ENCODE results near the gene FKBP1A.

Gene FKBP1A

GRCh38 chr20:1430004-1430451, 37.2 kb upstream of the FKBP1A start (continued):
- TF ChIP-seq, protein P1, sequence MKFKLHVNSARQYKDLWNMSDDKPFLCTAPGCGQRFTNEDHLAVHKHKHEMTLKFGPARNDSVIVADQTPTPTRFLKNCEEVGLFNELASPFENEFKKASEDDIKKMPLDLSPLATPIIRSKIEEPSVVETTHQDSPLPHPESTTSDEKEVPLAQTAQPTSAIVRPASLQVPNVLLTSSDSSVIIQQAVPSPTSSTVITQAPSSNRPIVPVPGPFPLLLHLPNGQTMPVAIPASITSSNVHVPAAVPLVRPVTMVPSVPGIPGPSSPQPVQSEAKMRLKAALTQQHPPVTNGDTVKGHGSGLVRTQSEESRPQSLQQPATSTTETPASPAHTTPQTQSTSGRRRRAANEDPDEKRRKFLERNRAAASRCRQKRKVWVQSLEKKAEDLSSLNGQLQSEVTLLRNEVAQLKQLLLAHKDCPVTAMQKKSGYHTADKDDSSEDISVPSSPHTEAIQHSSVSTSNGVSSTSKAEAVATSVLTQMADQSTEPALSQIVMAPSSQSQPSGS (tag by site-specific recombination; IDR thresholded peaks at IDR 0.05; ENCODE audit: low read depth), result peak; percentile 22; the same call in 1 of the 2 replicates
- TF ChIP-seq ZNF398 (tag by site-specific recombination; IDR thresholded peaks at IDR 0.05) (0 out of 2 replicates have a peak, but pooled peaks have one; percentile 17), ZNF600 (tag by site-specific recombination; IDR thresholded peaks at IDR 0.05) (no peak)

DNA sequence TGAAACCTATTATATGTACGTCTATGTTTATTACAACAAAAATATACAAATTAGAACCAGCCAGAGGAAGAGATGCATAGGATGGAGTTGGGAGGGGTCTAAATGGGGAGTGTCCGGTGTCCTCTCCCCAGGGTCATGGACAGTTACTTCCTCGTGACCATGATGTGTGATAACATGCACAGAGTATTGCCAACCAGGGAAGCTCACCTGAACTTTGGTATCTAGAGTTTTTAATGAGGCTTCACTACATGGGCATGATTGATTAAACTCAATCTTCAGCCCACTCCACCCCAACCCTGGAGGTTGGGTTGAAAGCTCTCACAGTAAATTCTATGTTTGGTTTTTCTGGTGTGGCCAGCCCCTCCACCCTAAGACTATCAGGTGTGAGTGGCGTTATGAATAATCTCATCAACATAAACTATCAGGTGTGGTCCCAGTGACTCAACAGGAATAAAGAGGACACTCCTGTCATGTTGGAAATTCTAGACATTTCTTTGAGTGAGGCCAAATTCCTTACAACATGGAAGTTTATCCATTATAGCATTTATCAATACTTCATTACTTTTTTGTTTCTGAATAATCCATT, 36.4 kb upstream of the FKBP1A start:
- Histone ChIP-seq H3K4me3 (ENCODE audit: low read depth, low read length) (no peak overlapping the region), H3K9me3 (ENCODE audit: control insufficient read depth, insufficient read depth, low read depth, low read length) (no peaks in the 10 kb centered on the region), H3K4me1 (ENCODE audit: control insufficient read depth, insufficient read depth, low read length) (peaks cover 5% of the 10 kb centered on the region; the same call in 1 of the 2 replicates), H3K36me3 (ENCODE audit: control insufficient read depth in 2 of 2, insufficient read depth in 1 of 2, low read length in 2 of 2) (no peaks in the 10 kb centered on the region), H3K27ac (ENCODE audit: extremely low read depth, low read depth, low read length) (no peak overlapping the region)
- no peak for TF ChIP-seq ZFP69B (tag by site-specific recombination; IDR thresholded peaks at IDR 0.05)
- no peak for TF ChIP-seq ZSCAN23 (tag by site-specific recombination; IDR thresholded peaks at IDR 0.05)
- peak; percentile 48 for TF ChIP-seq KLF1 (tag by site-specific recombination; IDR thresholded peaks at IDR 0.05)
- no peak for TF ChIP-seq ZNF404 (tag by site-specific recombination; IDR thresholded peaks at IDR 0.05)
- POLR2A ChIA-PET, result no interaction called here
- CTCF ChIA-PET, result interaction anchor here (5.8 kb wide), 1 partner anchor 8 kb away, joined by 44 read pairs; no protein-coding TSS in a partner anchor

- Histone ChIP-seq H3K27ac (ENCODE audit: extremely low read depth, low read depth, low read length) (no peak overlapping the region), H3K36me3 (ENCODE audit: control insufficient read depth in 2 of 2, insufficient read depth in 1 of 2, low read length in 2 of 2) (no peaks in the 10 kb centered on the region), H3K9me3 (ENCODE audit: control insufficient read depth, insufficient read depth, low read depth, low read length) (no peaks in the 10 kb centered on the region), H3K4me1 (ENCODE audit: control insufficient read depth, insufficient read depth, low read length) (peaks cover 5% of the 10 kb centered on the region; the same call in 1 of the 2 replicates), H3K4me3 (ENCODE audit: low read depth, low read length) (no peak overlapping the region)
- ChIA-PET CTCF (interaction anchor here (0.7 to 5.8 kb wide), 2 partner anchors 10 to 736 kb away, joined by 5 to 44 read pairs; no protein-coding TSS in a partner anchor), POLR2A (no interaction called here)
- no peak for TF ChIP-seq ZNF660 (tag by site-specific recombination; IDR thresholded peaks at IDR 0.05)
- TF ChIP-seq PRDM10 (tag by site-specific recombination; IDR thresholded peaks at IDR 0.05), result no peak
- TF ChIP-seq ZBTB17 (tag by site-specific recombination; IDR thresholded peaks at IDR 0.05), result 0 out of 2 replicates have a peak, but pooled peaks have one; percentile 32
- TF ChIP-seq, protein P2, sequence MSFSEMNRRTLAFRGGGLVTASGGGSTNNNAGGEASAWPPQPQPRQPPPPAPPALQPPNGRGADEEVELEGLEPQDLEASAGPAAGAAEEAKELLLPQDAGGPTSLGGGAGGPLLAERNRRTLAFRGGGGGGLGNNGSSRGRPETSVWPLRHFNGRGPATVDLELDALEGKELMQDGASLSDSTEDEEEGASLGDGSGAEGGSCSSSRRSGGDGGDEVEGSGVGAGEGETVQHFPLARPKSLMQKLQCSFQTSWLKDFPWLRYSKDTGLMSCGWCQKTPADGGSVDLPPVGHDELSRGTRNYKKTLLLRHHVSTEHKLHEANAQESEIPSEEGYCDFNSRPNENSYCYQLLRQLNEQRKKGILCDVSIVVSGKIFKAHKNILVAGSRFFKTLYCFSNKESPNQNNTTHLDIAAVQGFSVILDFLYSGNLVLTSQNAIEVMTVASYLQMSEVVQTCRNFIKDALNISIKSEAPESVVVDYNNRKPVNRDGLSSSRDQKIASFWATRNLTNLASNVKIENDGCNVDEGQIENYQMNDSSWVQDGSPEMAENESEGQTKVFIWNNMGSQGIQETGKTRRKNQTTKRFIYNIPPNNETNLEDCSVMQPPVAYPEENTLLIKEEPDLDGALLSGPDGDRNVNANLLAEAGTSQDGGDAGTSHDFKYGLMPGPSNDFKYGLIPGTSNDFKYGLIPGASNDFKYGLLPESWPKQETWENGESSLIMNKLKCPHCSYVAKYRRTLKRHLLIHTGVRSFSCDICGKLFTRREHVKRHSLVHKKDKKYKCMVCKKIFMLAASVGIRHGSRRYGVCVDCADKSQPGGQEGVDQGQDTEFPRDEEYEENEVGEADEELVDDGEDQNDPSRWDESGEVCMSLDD (tag by site-specific recombination; IDR thresholded peaks at IDR 0.05), result no peak
- no peak for TF ChIP-seq ZBTB1 (tag by site-specific recombination; IDR thresholded peaks at IDR 0.05)
- no peak for TF ChIP-seq ZSCAN23 (tag by site-specific recombination; IDR thresholded peaks at IDR 0.05)
- no peak for TF ChIP-seq ZNF558 (tag by site-specific recombination; IDR thresholded peaks at IDR 0.05)
- TF ChIP-seq AEBP2 (tag by site-specific recombination; IDR thresholded peaks at IDR 0.05; ENCODE audit: borderline replicate concordance), result no peak
- no peak for TF ChIP-seq ZNF670 (tag by site-specific recombination; IDR thresholded peaks at IDR 0.05; ENCODE audit: low read depth)
- TF ChIP-seq ZIC2 (tag by site-specific recombination; IDR thresholded peaks at IDR 0.05), result peak; percentile 99
- no peak for TF ChIP-seq MEIS1 (CRISPR knock-in tag; IDR thresholded peaks at IDR 0.05; ENCODE audit: borderline replicate concordance)
Observed at GRCh38 chr20:1427457-1428054, 34.7 kb upstream of the FKBP1A start.
